Fibroblast of mammary gland (primary cell): Measurements from ENCODE around the gene HSDL1.

ENCODE experiments used
- DNase-seq: peaks from one replicate; pipeline ENCODE4 v3.0.0-alpha.2; 2010; ENCODE audit warnings: low read depth
- H3K4me3 ChIP-seq: 2 replicates; pipeline ENCODE4 v1.5.1; 2011; ENCODE audit warnings: low read depth, mild to moderate bottlenecking, low read length, moderate library complexity; ENCODE audit not compliant: control insufficient read depth
- CTCF ChIP-seq: conservative IDR thresholded peaks from 2 replicates; pipeline ENCODE4 v1.5.1; 2011; ENCODE audit warnings: low read depth, low read length, inconsistent platforms; ENCODE audit not compliant: control insufficient read depth, insufficient read depth

Gene HSDL1

GRCh38 chr16:84184775-84185174 is 39.8 kb upstream of the HSDL1 start:
- H3K4me3 ChIP-seq: no peak overlapping the region
- no peak for DNase-seq
- TF ChIP-seq CTCF: no peak

GRCh38 chr16:84183911-84184591 is 39.1 kb upstream of the HSDL1 start:
- no peak overlapping the region for H3K4me3 ChIP-seq
- no peak for DNase-seq
- peak; percentile 37 for TF ChIP-seq CTCF

- H3K4me3 ChIP-seq: no peak overlapping the region
- no peak for TF ChIP-seq CTCF
- no peak for DNase-seq
Observed at GRCh38 chr16:84183572-84183875, 38.5 kb upstream of the HSDL1 start.

- DNase-seq: no peak
- no peak overlapping the region for H3K4me3 ChIP-seq
- TF ChIP-seq CTCF: no peak
Observed at GRCh38 chr16:84182680-84183571, 37.9 kb upstream of the HSDL1 start.

- no peak overlapping the region for H3K4me3 ChIP-seq
- TF ChIP-seq CTCF: no peak
Observed at GRCh38 chr16:84182104-84182503, 37.1 kb upstream of the HSDL1 start.

GRCh38 chr16:84181144-84181915 is 36.4 kb upstream of the HSDL1 start:
- DNase-seq: no peak

More at GRCh38 chr16:84182104-84182503, 37.1 kb upstream of the HSDL1 start:
- no peak for DNase-seq

More at GRCh38 chr16:84181144-84181915, 36.4 kb upstream of the HSDL1 start:
- no peak overlapping the region for H3K4me3 ChIP-seq
- TF ChIP-seq CTCF: no peak
